Measurements from ENCODE around the gene INSRR.

DNA sequence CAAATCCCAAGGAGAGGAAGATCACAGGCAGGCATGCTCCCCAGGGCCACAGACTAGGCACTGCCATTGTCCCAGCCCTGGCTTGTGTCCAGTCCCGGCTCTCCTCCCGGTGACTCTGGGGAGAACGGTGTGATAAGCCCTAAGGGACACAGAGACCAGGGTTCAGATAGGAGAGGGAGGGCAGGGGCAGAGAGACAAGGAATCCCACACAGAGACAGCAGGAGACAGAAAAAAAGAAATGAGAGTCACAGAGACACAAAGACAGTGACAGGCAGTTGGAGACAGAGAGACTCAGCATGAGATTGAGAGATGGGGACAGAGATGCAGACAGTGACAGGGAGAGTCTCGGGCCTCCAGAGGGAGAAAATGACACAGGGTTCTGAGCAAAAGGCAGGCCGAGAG is 361 bp downstream of the INSRR start:
- TF ChIP-seq CTCF (IDR thresholded peaks at IDR 0.05; ENCODE audit: low read depth, low read length), result no peak
- no peak for TF ChIP-seq POLR2A (IDR thresholded peaks at IDR 0.05; ENCODE audit: extremely low read depth, insufficient read length)
- TF ChIP-seq, protein P1, sequence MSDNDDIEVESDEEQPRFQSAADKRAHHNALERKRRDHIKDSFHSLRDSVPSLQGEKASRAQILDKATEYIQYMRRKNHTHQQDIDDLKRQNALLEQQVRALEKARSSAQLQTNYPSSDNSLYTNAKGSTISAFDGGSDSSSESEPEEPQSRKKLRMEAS (IDR thresholded peaks at IDR 0.05; ENCODE audit: low read depth, low read length), result no peak
